ENCODE data around the gene SLC25A22. TPM values are rescaled to one million over a fixed set of nuclear protein-coding genes. Genes with fewer than 3 reads are reported as not detected.

The SLC25A22 gene
- total and polyA plus RNA-seq, 9 of the 15 experiments (the other 6 are each of a cell fraction or from before 2014, with no cell fraction given), result 0.41 to 55.4 (median 11.4) TPM

- peak in 1 of 3 experiments; percentile 15 for TF ChIP-seq YY1 (IDR thresholded peaks at IDR 0.05; ENCODE audit: borderline replicate concordance in 1 of 3, control insufficient read depth in 1 of 3, extremely low read depth in 1 of 3, insufficient read depth in 3 of 3, insufficient read length in 1 of 3, insufficient replicate concordance in 2 of 3, low read depth in 1 of 3, low read length in 2 of 3)
- TF ChIP-seq ETV6 (IDR thresholded peaks at IDR 0.05; ENCODE audit: borderline replicate concordance in 1 of 2, low read depth in 2 of 2, low read length in 1 of 2), result no peak
- no peak for TF ChIP-seq ETV6 (CRISPR knock-in tag; IDR thresholded peaks at IDR 0.05; ENCODE audit: borderline replicate concordance)
- TF ChIP-seq GATA2 (CRISPR knock-in tag; IDR thresholded peaks at IDR 0.05), result no peak
- TF ChIP-seq ZBTB2 (IDR thresholded peaks at IDR 0.05), result no peak; the same call in 1 of the 2 replicates
- no peak for TF ChIP-seq CHCHD3 (CRISPR knock-in tag; IDR thresholded peaks at IDR 0.05)
- peak; percentile 64 to 71 for TF ChIP-seq E2F6 (IDR thresholded peaks at IDR 0.05; ENCODE audit: borderline replicate concordance in 1 of 2, extremely low read depth in 1 of 2, insufficient read depth in 1 of 2, insufficient read length in 1 of 2, low read depth in 1 of 2, low read length in 1 of 2, poor library complexity in 1 of 2, severe bottlenecking in 1 of 2)
- no peak for TF ChIP-seq IRF1 (CRISPR knock-in tag; IDR thresholded peaks at IDR 0.05; ENCODE audit: borderline replicate concordance)
- TF ChIP-seq NCOR1 (IDR thresholded peaks at IDR 0.05), result no peak
- TF ChIP-seq TAF1 (IDR thresholded peaks at IDR 0.05; ENCODE audit: control insufficient read depth, extremely low read depth, insufficient read depth, low read length, severe bottlenecking), result no peak
- TF ChIP-seq MTA2 (IDR thresholded peaks at IDR 0.05; ENCODE audit: low read depth), result no peak
- no peak for TF ChIP-seq CHD2 (IDR thresholded peaks at IDR 0.05; ENCODE audit: low read depth, low read length)
- TF ChIP-seq CBFB (CRISPR knock-in tag; IDR thresholded peaks at IDR 0.05), result no peak; the same call in 1 of the 2 replicates
- no peak for TF ChIP-seq THAP7 (CRISPR knock-in tag; IDR thresholded peaks at IDR 0.05)
- TF ChIP-seq ELK3 (CRISPR knock-in tag; IDR thresholded peaks at IDR 0.05), result no peak
- TF ChIP-seq MEF2D (tag; conservative IDR thresholded peaks at IDR 0.05; ENCODE audit: low read depth), result peak; percentile 55; the same call in 1 of the 2 replicates
- TF ChIP-seq NFXL1 (CRISPR knock-in tag; IDR thresholded peaks at IDR 0.05), result no peak
- TF ChIP-seq MITF (IDR thresholded peaks at IDR 0.05), result no peak
- no peak for TF ChIP-seq BHLHE40 (IDR thresholded peaks at IDR 0.05; ENCODE audit: low read length)
- no peak for TF ChIP-seq ZFP1 (CRISPR knock-in tag; IDR thresholded peaks at IDR 0.05)
- TF ChIP-seq RCOR1 (IDR thresholded peaks at IDR 0.05; ENCODE audit: borderline replicate concordance in 1 of 2, low read depth in 2 of 2, low read length in 2 of 2), result no peak
- TF ChIP-seq L3MBTL2 (IDR thresholded peaks at IDR 0.05), result peak; percentile 93
- no peak for TF ChIP-seq KDM2B (CRISPR knock-in tag; IDR thresholded peaks at IDR 0.05)
Measured at GRCh38 chr11:748007-748359, 50.1 kb downstream of the SLC25A22 start (continued).

Data from K562 (cell line).